Measurements from ENCODE around the gene THUMPD2. TPM values are rescaled to one million over a fixed set of nuclear protein-coding genes. Genes with fewer than 3 reads are reported as not detected.

Gene THUMPD2
- total RNA-seq, 2 donors from 2014 or later = 16.7 to 17.0 TPM

DNA sequence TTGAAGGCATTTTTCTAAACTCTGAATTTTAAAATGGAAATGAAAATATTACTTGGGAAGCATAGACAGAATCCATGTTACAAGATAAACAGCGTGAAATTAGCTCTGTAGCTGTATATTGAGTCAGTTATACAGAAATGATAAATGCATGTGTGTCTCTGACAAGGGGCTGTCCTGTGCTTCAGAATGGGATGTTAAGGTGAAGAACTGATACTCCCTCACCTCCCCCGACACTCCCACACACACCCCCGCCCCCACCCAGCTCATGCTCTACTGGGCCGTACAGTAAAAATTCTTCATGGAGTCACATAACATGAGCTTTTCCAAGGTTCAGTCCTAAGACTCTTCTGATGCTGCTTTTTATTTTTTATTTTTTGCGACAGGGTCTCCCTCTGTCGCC lies 869 bp upstream of the THUMPD2 start:
- no peak for DNase-seq (ENCODE audit: low spot score)
- Histone ChIP-seq H3K4me1 (replicated peaks) (no peaks in the 10 kb centered on the region), H3K36me3 (no peaks in the 10 kb centered on the region), H3K27ac (no peak overlapping the region), H3K4me3 (peak overlapping the region in 1 of 2 donors; percentile 69), H3K27me3 (replicated peaks; ENCODE audit: insufficient read depth) (no peaks in the 10 kb centered on the region), H3K9me3 (no peaks in the 10 kb centered on the region)
- 86% methylated on average over 6 of the region's 6 CpGs for WGBS
- intact Hi-C loops (cut with DNase I) = no loop called here
- TF ChIP-seq, protein P1, sequence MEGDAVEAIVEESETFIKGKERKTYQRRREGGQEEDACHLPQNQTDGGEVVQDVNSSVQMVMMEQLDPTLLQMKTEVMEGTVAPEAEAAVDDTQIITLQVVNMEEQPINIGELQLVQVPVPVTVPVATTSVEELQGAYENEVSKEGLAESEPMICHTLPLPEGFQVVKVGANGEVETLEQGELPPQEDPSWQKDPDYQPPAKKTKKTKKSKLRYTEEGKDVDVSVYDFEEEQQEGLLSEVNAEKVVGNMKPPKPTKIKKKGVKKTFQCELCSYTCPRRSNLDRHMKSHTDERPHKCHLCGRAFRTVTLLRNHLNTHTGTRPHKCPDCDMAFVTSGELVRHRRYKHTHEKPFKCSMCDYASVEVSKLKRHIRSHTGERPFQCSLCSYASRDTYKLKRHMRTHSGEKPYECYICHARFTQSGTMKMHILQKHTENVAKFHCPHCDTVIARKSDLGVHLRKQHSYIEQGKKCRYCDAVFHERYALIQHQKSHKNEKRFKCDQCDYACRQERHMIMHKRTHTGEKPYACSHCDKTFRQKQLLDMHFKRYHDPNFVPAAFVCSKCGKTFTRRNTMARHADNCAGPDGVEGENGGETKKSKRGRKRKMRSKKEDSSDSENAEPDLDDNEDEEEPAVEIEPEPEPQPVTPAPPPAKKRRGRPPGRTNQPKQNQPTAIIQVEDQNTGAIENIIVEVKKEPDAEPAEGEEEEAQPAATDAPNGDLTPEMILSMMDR (IDR thresholded peaks at IDR 0.05) = no peak
- no peak for TF ChIP-seq POLR2A (IDR thresholded peaks at IDR 0.05)
- TF ChIP-seq POLR2AphosphoS5 (IDR thresholded peaks at IDR 0.05) = no peak

DNA sequence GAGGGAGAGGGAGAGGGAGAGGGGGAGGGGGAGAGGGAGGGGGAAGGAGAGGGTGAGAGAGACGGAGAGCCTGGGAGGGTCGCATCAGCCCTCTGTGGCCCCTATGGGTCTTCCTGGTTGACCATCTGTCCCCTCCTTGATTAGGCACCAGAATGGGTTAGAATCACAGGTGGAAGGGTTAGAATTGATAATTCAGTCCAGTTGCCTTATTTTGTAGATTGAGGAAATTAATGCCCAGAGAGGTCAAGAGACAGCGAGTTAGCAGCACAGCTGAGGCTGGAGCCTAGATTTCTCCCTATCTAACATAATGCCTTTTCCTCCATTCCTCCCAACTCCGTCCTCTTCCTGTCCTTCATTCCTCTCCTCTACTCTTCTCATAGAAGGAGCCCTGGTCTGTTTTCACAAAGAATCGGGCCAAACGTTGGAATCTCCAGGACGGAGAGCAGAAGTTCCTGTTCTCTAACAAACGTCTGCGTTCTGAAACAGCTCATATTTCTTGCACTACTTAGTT lies 338 bp upstream of the THUMPD2 start:
- 17% methylated on average over 9 of the region's 9 CpGs for WGBS
- intact Hi-C loops (cut with DNase I) = no loop called here

DNA sequence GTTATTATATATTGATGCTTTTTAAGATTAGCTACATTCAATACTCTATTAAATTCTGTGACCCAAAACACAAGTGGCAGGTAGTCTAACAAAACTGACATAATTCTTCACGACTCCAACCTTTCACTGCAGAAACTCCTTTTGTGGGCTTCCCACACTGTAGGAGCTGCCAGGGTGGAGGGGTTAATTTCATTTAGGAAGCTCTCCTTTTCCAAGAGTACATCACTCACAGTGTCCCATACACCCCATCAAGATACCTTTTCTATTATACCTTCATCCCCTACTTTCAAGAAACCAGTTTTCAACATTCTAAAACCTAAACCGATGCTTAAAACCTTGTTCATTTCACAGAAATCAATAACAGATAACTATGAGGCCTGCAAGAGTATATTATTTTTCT lies 825 bp downstream of the THUMPD2 start:
- no peak for DNase-seq (ENCODE audit: low spot score)
- Histone ChIP-seq H3K9me3 (no peaks in the 10 kb centered on the region), H3K27ac (peak overlapping the region; percentile 79 to 87), H3K4me3 (peak overlapping the region; percentile 69 to 92), H3K27me3 (replicated peaks; ENCODE audit: insufficient read depth) (no peaks in the 10 kb centered on the region), H3K36me3 (no peaks in the 10 kb centered on the region), H3K4me1 (replicated peaks) (no peaks in the 10 kb centered on the region)
- intact Hi-C loops (cut with DNase I) = no loop called here
- TF ChIP-seq POLR2AphosphoS5 (IDR thresholded peaks at IDR 0.05) = no peak
- TF ChIP-seq POLR2A (IDR thresholded peaks at IDR 0.05) = no peak
- TF ChIP-seq, protein P1 (IDR thresholded peaks at IDR 0.05) = no peak
- whole genome bisulfite sequencing = 2% methylated on average over 2 of the region's 2 CpGs

More for the DNA sequence above, 338 bp upstream of the THUMPD2 start:
- Histone ChIP-seq H3K4me1 (replicated peaks) (no peaks in the 10 kb centered on the region), H3K36me3 (no peaks in the 10 kb centered on the region), H3K9me3 (no peaks in the 10 kb centered on the region), H3K27ac (peak overlapping the region; percentile 79 to 87), H3K4me3 (peak overlapping the region; percentile 69 to 92), H3K27me3 (replicated peaks; ENCODE audit: insufficient read depth) (no peaks in the 10 kb centered on the region)
- TF ChIP-seq POLR2A (IDR thresholded peaks at IDR 0.05) (no peak), POLR2AphosphoS5 (IDR thresholded peaks at IDR 0.05) (no peak)
- TF ChIP-seq, protein P1 (IDR thresholded peaks at IDR 0.05) = no peak
- no peak for DNase-seq (ENCODE audit: low spot score)

DNA sequence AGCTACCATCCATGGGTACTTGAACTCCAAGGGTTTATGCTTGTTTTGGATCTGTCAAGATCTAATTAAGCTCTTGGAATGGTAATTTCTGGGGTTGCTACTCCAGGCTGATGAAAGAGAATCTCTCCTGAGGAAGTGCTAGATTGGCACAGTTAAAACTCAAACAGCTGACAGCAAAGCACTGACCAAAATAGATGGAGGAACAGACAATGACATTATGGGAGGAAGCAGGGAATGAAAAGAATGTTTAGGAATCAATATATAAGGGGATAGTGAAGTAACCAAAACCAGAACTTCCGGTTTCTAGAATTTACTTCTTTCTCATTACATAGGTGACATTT lies 6.3 kb downstream of the THUMPD2 start:
- Histone ChIP-seq H3K27me3 (replicated peaks; ENCODE audit: insufficient read depth) (no peaks in the 10 kb centered on the region), H3K9me3 (no peaks in the 10 kb centered on the region), H3K4me1 (replicated peaks) (no peaks in the 10 kb centered on the region), H3K36me3 (no peaks in the 10 kb centered on the region), H3K4me3 (no peak overlapping the region), H3K27ac (no peak overlapping the region)
- TF ChIP-seq POLR2A (IDR thresholded peaks at IDR 0.05) (no peak), POLR2AphosphoS5 (IDR thresholded peaks at IDR 0.05) (no peak)
- TF ChIP-seq, protein P1 (IDR thresholded peaks at IDR 0.05) = no peak
- 72% methylated on average over 1 of the region's 1 CpG for WGBS
- no peak for DNase-seq (ENCODE audit: low spot score)
- intact Hi-C loops (cut with DNase I) = no loop called here

DNA sequence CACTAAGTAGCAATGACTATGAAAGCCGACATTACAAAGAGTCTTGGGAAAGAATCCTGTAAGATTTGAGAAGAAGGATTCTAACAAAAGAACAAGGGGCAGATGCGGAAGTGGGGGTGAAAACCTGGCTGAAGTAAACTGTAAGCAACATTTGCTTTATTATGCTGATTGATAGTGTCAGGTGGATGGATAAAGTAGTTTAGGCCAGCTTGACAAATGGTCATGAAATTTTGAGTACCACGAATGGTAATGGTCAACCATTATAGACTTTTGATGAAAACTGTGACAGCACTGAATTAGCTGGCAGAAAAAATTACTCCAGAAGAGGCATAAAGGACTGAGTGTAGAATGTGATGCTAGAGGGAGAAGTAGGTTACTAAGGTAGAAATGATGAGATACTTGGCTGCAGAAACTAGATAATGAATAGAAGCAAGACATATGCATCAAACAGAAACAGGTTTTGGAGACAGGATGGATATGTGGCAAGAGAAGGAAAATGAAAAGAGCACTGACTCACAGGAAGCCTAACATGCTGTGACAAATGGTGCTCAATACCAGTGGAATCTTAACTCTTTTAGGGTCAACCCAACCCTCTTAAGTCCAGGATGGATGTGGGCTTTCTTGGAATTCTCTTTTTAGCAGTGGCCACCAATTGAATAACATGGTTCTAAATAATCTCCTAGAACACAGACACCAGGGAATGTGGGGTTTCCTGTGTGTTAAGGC lies 6.8 kb downstream of the THUMPD2 start:
- Histone ChIP-seq H3K9me3 (no peaks in the 10 kb centered on the region), H3K4me3 (no peak overlapping the region), H3K27ac (no peak overlapping the region), H3K36me3 (no peaks in the 10 kb centered on the region), H3K27me3 (replicated peaks; ENCODE audit: insufficient read depth) (no peaks in the 10 kb centered on the region), H3K4me1 (replicated peaks) (no peaks in the 10 kb centered on the region)
- no peak for DNase-seq (ENCODE audit: low spot score)
- intact Hi-C loops (cut with DNase I) = no loop called here
- 98% methylated on average over 3 of the region's 3 CpGs for WGBS
- no peak for TF ChIP-seq POLR2AphosphoS5 (IDR thresholded peaks at IDR 0.05)
